ENCODE measurements around the gene NRG2.
A peak's percentile ranks its signal among the peaks of the same experiment; 100 is the strongest.

DNA sequence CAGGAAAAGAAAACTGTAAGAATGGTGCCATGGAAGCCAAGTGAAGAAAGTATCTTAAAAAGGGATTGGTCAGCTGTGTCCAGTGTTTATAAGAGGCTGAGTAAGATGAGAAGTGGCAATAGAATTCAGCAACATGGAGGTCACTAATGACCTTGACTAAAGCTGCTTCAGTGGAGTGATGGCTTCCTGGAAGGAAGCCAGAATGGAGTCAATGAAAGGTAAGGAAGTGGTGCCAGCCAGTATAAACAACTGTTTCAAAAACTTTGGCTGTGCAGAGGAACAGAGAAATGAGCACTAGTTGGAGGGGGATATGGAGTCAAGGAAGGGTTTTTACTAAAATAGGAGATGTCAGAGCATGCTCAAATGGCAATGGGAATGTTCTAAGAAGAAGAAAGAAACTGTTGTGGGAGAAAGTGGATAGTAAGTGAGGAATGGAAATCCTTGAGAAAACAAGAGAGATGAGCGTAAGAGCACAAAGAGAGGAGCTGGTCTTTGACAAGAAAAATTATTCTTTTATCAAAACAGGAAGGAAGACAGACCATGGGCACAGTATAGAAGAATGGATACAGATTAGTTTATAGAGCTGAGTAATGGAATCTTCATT, 11.1 kb upstream of the NRG2 start:
- TF ChIP-seq POLR2AphosphoS5 (IDR thresholded peaks at IDR 0.05; ENCODE audit: insufficient read depth, low read depth, low read length) (peak; percentile 81), EZH2 (IDR thresholded peaks at IDR 0.05; ENCODE audit: borderline replicate concordance, low read depth, low read length, severe bottlenecking) (no peak)
- TF ChIP-seq, protein P1, sequence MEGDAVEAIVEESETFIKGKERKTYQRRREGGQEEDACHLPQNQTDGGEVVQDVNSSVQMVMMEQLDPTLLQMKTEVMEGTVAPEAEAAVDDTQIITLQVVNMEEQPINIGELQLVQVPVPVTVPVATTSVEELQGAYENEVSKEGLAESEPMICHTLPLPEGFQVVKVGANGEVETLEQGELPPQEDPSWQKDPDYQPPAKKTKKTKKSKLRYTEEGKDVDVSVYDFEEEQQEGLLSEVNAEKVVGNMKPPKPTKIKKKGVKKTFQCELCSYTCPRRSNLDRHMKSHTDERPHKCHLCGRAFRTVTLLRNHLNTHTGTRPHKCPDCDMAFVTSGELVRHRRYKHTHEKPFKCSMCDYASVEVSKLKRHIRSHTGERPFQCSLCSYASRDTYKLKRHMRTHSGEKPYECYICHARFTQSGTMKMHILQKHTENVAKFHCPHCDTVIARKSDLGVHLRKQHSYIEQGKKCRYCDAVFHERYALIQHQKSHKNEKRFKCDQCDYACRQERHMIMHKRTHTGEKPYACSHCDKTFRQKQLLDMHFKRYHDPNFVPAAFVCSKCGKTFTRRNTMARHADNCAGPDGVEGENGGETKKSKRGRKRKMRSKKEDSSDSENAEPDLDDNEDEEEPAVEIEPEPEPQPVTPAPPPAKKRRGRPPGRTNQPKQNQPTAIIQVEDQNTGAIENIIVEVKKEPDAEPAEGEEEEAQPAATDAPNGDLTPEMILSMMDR (IDR thresholded peaks at IDR 0.05; ENCODE audit: extremely low read depth in 1 of 2, insufficient read depth in 1 of 2, low read depth in 1 of 2, low read length in 2 of 2) = no peak

Measured in endothelial cell of umbilical vein (primary cell).